ENCODE results near the gene CDA. TPM values are rescaled to one million over a fixed set of nuclear protein-coding genes. Genes with fewer than 3 reads are reported as not detected.

Gene CDA
- total and polyA plus RNA-seq, 2 experiments from 2014 or later, result 2.5 to 13.6 TPM

DNA sequence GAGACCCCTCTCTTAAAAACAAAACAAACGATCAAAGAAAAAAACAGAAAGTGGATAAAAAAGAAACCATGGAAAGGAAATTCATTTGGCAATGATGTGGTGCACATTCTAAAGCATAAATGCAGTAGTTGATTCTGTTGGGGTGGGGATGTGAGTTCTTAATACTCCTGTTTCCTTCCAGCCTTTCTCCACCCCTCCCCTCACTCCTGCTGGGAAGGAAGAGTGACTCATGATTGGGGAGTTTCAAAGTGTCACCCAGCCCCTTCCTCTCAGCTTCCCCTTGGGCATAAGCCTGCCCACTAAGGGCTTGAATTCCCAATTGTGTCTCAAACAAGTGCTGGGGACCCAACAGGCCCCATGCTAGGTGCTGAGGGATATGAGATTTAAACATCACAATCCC lies 37.6 kb downstream of the CDA start (continued):
- no peak for TF ChIP-seq REST (IDR thresholded peaks at IDR 0.05; ENCODE audit: unreplicated experiment)
- TF ChIP-seq, protein P1, sequence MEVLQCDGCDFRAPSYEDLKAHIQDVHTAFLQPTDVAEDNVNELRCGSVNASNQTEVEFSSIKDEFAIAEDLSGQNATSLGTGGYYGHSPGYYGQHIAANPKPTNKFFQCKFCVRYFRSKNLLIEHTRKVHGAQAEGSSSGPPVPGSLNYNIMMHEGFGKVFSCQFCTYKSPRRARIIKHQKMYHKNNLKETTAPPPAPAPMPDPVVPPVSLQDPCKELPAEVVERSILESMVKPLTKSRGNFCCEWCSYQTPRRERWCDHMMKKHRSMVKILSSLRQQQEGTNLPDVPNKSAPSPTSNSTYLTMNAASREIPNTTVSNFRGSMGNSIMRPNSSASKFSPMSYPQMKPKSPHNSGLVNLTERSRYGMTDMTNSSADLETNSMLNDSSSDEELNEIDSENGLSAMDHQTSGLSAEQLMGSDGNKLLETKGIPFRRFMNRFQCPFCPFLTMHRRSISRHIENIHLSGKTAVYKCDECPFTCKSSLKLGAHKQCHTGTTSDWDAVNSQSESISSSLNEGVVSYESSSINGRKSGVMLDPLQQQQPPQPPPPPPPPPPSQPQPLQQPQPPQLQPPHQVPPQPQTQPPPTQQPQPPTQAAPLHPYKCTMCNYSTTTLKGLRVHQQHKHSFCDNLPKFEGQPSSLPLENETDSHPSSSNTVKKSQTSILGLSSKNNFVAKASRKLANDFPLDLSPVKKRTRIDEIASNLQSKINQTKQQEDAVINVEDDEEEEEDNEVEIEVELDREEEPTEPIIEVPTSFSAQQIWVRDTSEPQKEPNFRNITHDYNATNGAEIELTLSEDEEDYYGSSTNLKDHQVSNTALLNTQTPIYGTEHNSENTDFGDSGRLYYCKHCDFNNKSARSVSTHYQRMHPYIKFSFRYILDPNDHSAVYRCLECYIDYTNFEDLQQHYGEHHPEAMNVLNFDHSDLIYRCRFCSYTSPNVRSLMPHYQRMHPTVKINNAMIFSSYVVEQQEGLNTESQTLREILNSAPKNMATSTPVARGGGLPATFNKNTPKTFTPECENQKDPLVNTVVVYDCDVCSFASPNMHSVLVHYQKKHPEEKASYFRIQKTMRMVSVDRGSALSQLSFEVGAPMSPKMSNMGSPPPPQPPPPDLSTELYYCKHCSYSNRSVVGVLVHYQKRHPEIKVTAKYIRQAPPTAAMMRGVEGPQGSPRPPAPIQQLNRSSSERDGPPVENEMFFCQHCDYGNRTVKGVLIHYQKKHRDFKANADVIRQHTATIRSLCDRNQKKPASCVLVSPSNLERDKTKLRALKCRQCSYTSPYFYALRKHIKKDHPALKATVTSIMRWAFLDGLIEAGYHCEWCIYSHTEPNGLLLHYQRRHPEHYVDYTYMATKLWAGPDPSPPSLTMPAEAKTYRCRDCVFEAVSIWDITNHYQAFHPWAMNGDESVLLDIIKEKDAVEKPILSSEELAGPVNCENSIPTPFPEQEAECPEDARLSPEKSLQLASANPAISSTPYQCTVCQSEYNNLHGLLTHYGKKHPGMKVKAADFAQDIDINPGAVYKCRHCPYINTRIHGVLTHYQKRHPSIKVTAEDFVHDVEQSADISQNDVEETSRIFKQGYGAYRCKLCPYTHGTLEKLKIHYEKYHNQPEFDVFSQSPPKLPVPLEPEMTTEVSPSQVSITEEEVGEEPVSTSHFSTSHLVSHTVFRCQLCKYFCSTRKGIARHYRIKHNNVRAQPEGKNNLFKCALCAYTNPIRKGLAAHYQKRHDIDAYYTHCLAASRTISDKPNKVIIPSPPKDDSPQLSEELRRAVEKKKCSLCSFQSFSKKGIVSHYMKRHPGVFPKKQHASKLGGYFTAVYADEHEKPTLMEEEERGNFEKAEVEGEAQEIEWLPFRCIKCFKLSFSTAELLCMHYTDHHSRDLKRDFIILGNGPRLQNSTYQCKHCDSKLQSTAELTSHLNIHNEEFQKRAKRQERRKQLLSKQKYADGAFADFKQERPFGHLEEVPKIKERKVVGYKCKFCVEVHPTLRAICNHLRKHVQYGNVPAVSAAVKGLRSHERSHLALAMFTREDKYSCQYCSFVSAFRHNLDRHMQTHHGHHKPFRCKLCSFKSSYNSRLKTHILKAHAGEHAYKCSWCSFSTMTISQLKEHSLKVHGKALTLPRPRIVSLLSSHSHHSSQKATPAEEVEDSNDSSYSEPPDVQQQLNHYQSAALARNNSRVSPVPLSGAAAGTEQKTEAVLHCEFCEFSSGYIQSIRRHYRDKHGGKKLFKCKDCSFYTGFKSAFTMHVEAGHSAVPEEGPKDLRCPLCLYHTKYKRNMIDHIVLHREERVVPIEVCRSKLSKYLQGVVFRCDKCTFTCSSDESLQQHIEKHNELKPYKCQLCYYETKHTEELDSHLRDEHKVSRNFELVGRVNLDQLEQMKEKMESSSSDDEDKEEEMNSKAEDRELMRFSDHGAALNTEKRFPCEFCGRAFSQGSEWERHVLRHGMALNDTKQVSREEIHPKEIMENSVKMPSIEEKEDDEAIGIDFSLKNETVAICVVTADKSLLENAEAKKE (CRISPR knock-in tag; IDR thresholded peaks at IDR 0.05), result no peak

DNA sequence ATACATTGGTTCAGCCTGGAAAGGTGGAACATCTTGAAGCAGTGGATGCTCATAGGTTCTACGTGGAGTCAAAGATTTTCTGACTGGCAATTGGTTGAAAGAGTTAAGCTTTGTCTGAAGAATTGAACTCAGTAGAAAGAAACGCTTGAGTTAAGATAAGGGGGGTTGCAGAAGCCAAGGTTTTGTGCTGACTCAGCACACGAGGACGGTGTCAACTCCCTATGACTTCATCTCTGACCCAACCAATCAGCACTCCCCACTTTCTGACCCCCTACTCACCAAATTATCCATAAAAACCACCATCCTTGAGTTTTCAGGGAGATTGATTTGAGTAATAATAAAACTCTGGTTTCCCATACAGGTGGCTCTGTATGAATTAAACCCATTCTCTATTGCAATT lies 41.8 kb downstream of the CDA start:
- Histone ChIP-seq H2AFZ (peak overlapping the region; percentile 28; the same call in 1 of the 2 replicates), H3K9me2 (ENCODE audit: insufficient read depth) (0 out of 2 replicates have a peak, but pooled peaks cover 6% of the 10 kb centered on the region), H3K27me3 (ENCODE audit: insufficient read depth) (no peaks in the 10 kb centered on the region), H3K4me3 (no peak overlapping the region), H3K36me3 (ENCODE audit: insufficient read depth) (peaks cover 13% of the 10 kb centered on the region; the same call in 1 of the 2 replicates), H4K20me1 (replicated peaks; ENCODE audit: insufficient read depth) (no peaks in the 10 kb centered on the region), H3F3A (replicated peaks; ENCODE audit: low read depth) (peaks cover 6% of the 10 kb centered on the region; the same call in 1 of the 2 replicates), H3K79me2 (replicated peaks; ENCODE audit: insufficient read depth) (no peaks in the 10 kb centered on the region), H3K27ac (ENCODE audit: low read depth) (no peak overlapping the region), H3K4me2 (no peak overlapping the region), H3K4me1 (ENCODE audit: insufficient read depth) (peaks cover 21% of the 10 kb centered on the region)
- H3K9me3 Mint-ChIP-seq, result peaks cover 37% of the 10 kb centered on the region
- no peak overlapping the region for H3K27ac Mint-ChIP-seq
- TF ChIP-seq, protein P2, sequence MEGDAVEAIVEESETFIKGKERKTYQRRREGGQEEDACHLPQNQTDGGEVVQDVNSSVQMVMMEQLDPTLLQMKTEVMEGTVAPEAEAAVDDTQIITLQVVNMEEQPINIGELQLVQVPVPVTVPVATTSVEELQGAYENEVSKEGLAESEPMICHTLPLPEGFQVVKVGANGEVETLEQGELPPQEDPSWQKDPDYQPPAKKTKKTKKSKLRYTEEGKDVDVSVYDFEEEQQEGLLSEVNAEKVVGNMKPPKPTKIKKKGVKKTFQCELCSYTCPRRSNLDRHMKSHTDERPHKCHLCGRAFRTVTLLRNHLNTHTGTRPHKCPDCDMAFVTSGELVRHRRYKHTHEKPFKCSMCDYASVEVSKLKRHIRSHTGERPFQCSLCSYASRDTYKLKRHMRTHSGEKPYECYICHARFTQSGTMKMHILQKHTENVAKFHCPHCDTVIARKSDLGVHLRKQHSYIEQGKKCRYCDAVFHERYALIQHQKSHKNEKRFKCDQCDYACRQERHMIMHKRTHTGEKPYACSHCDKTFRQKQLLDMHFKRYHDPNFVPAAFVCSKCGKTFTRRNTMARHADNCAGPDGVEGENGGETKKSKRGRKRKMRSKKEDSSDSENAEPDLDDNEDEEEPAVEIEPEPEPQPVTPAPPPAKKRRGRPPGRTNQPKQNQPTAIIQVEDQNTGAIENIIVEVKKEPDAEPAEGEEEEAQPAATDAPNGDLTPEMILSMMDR (conservative IDR thresholded peaks at IDR 0.05; ENCODE audit: low read depth in 2 of 2), result no peak
- TF ChIP-seq POLR2AphosphoS5 (IDR thresholded peaks at IDR 0.05; ENCODE audit: low read depth) (no peak), JUNB (IDR thresholded peaks at IDR 0.05; ENCODE audit: unreplicated experiment) (no peak), ZNF331 (CRISPR knock-in tag; IDR thresholded peaks at IDR 0.05; ENCODE audit: low read depth) (no peak), NANOG (IDR thresholded peaks at IDR 0.05; ENCODE audit: borderline replicate concordance) (no peak), EZH2phosphoT487 (IDR thresholded peaks at IDR 0.05; ENCODE audit: unreplicated experiment) (no peak), REST (IDR thresholded peaks at IDR 0.05; ENCODE audit: unreplicated experiment) (no peak)
- H3K36me3 Mint-ChIP-seq (ENCODE audit: low read depth), result peaks cover 25% of the 10 kb centered on the region
- H3K4me3 Mint-ChIP-seq, result no peak overlapping the region
- H3K27me3 Mint-ChIP-seq (ENCODE audit: insufficient read depth, low read depth, poor library complexity), result peaks cover 11% of the 10 kb centered on the region
- DNase-seq (ENCODE audit: low spot score) (no peak), ATAC-seq (no peak)
- peaks cover 17% of the 10 kb centered on the region for H3K4me1 Mint-ChIP-seq

Data from GM23338 (cell line).